Osteoblast (primary cell): ENCODE measurements around the gene DNAH10. TPM values are rescaled to one million over a fixed set of nuclear protein-coding genes. Genes with fewer than 3 reads are reported as not detected.

Experiments used
- DNase-seq: peaks from one replicate; pipeline ENCODE4 v3.0.0; 2011; ENCODE audit warnings: low spot score, mixed read lengths; ENCODE audit not compliant: insufficient read length; ENCODE audit errors: missing footprints
- H2AFZ ChIP-seq: 2 replicates; pipeline ENCODE4 v1.6.0; 2011; ENCODE audit warnings: mild to moderate bottlenecking, low read length
- H3K27ac ChIP-seq: 2 replicates; pipeline ENCODE4 v1.5.1; 2011; ENCODE audit warnings: mild to moderate bottlenecking, low read depth, low read length, moderate library complexity
- H3K27me3 ChIP-seq: 2 replicates; pipeline ENCODE4 v1.6.0; 2012; ENCODE audit warnings: mild to moderate bottlenecking, control low read depth, inconsistent platforms, low read length, moderate library complexity; ENCODE audit not compliant: insufficient read depth
- H3K36me3 ChIP-seq: 2 replicates; pipeline ENCODE4 v1.5.1; 2011; ENCODE audit warnings: mild to moderate bottlenecking, low read length, control low read depth, moderate library complexity; ENCODE audit not compliant: insufficient read depth
- H3K4me1 ChIP-seq: 2 replicates; pipeline ENCODE4 v1.5.1; 2011; ENCODE audit warnings: mild to moderate bottlenecking, low read length, control low read depth, moderate library complexity; ENCODE audit not compliant: insufficient read depth
- H3K4me2 ChIP-seq: 2 replicates; pipeline ENCODE4 v1.6.0; 2011; ENCODE audit warnings: mild to moderate bottlenecking, low read length; ENCODE audit not compliant: insufficient read depth
- H3K4me3 ChIP-seq: fragments of 200-600 bp; sonication (generic); 3 replicates; pipeline ENCODE4 v1.5.1; 2012; ENCODE audit warnings: mild to moderate bottlenecking, low read length, inconsistent platforms; ENCODE audit not compliant: insufficient read depth
- H3K79me2 ChIP-seq: 2 replicates; pipeline ENCODE4 v1.6.0; 2012; ENCODE audit warnings: mild to moderate bottlenecking, low read length, control low read depth, inconsistent platforms; ENCODE audit not compliant: insufficient read depth
- H3K9me3 ChIP-seq: 2 replicates; pipeline ENCODE4 v1.5.1; 2011; ENCODE audit warnings: low read depth, low read length, control low read depth
- H4K20me1 ChIP-seq: 2 replicates; pipeline ENCODE4 v1.6.0; 2012; ENCODE audit warnings: mild to moderate bottlenecking, low read length, control low read depth; ENCODE audit not compliant: insufficient read depth
- CTCF ChIP-seq: IDR thresholded peaks from 2 replicates; pipeline ENCODE4 v1.5.1; 2011; ENCODE audit warnings: mild to moderate bottlenecking, low read depth, low read length, moderate library complexity; ENCODE audit errors: extremely low read depth
- total RNA-seq: library from RNA; depleted of rRNA; stranded (reverse); fragments of >200 nt; gene quantifications from 2 replicates; pipeline ENCODE4 v1.2.3, GENCODE V29; 2012

DNAH10 gene
- total RNA-seq, 1 donor: 0.72 TPM

- no peak overlapping the region for H3K27ac ChIP-seq
- TF ChIP-seq CTCF: no peak
These were observed 51.2 kb downstream of the DNAH10 start for GRCh38 chr12:123813349-123813748.

GRCh38 chr12:123815968-123816367 is 53.9 kb downstream of the DNAH10 start:
- DNase-seq: no peak
- no peaks in the 10 kb centered on the region for H3K36me3 ChIP-seq
- H3K4me1 ChIP-seq: no peaks in the 10 kb centered on the region
- no peak overlapping the region for H3K4me2 ChIP-seq
- no peak overlapping the region for H2AFZ ChIP-seq
- H3K4me3 ChIP-seq: no peak overlapping the region
- no peak for TF ChIP-seq CTCF
- no peaks in the 10 kb centered on the region for H3K79me2 ChIP-seq
- peaks cover 11% of the 10 kb centered on the region for H3K27me3 ChIP-seq
- H3K9me3 ChIP-seq: peaks cover 3% of the 10 kb centered on the region
- no peaks in the 10 kb centered on the region for H4K20me1 ChIP-seq
- no peak overlapping the region for H3K27ac ChIP-seq

More at GRCh38 chr12:123813349-123813748, 51.2 kb downstream of the DNAH10 start:
- H3K4me2 ChIP-seq: no peak overlapping the region
- no peaks in the 10 kb centered on the region for H3K79me2 ChIP-seq
- no peaks in the 10 kb centered on the region for H4K20me1 ChIP-seq
- H3K36me3 ChIP-seq: no peaks in the 10 kb centered on the region
- no peak for DNase-seq
- H3K9me3 ChIP-seq: peaks cover 3% of the 10 kb centered on the region
- H3K27me3 ChIP-seq: no peaks in the 10 kb centered on the region
- H2AFZ ChIP-seq: no peak overlapping the region
- no peaks in the 10 kb centered on the region for H3K4me1 ChIP-seq
- no peak overlapping the region for H3K4me3 ChIP-seq

- H3K27me3 ChIP-seq: peaks cover 15% of the 10 kb centered on the region
- DNase-seq: no peak
- no peaks in the 10 kb centered on the region for H3K4me1 ChIP-seq
- H3K9me3 ChIP-seq: peaks cover 3% of the 10 kb centered on the region
- no peaks in the 10 kb centered on the region for H3K36me3 ChIP-seq
- H3K4me2 ChIP-seq: no peak overlapping the region
- H4K20me1 ChIP-seq: no peaks in the 10 kb centered on the region
- TF ChIP-seq CTCF: no peak
- no peak overlapping the region for H3K4me3 ChIP-seq
- H3K27ac ChIP-seq: no peak overlapping the region
- no peak overlapping the region for H2AFZ ChIP-seq
- H3K79me2 ChIP-seq: no peaks in the 10 kb centered on the region
These were observed 54.9 kb downstream of the DNAH10 start for GRCh38 chr12:123816896-123817537.

- Histone ChIP-seq H3K4me2 (no peak overlapping the region), H3K9me3 (peaks cover 6% of the 10 kb centered on the region), H3K27me3 (peaks cover 33% of the 10 kb centered on the region), H3K4me3 (no peak overlapping the region), H2AFZ (no peak overlapping the region), H3K4me1 (no peaks in the 10 kb centered on the region), H3K36me3 (no peaks in the 10 kb centered on the region), H3K79me2 (no peaks in the 10 kb centered on the region), H3K27ac (no peak overlapping the region), H4K20me1 (no peaks in the 10 kb centered on the region)
- no peak for TF ChIP-seq CTCF
- no peak for DNase-seq
These were observed 60.7 kb downstream of the DNAH10 start for GRCh38 chr12:123822804-123823203.
